NCI-H2107 treated with DMSO at 0.1 percent for 48 hours (cell line): ENCODE data around the gene MLLT6.
"Not testable (repeated sequence)": the region's sequence is repeated elsewhere in the genome, so short reads cannot be mapped to it uniquely, and the experiment has no call there.

Experiments
- DNase-seq: peaks from one replicate; lab custom pipeline; 2025; ENCODE audit not compliant: unreplicated experiment; lab: John Stamatoyannopoulos, UW

Gene MLLT6

GRCh38 chr17:38725066-38725465 is 20.0 kb downstream of the MLLT6 start:
- DNase-seq = no peak

DNA sequence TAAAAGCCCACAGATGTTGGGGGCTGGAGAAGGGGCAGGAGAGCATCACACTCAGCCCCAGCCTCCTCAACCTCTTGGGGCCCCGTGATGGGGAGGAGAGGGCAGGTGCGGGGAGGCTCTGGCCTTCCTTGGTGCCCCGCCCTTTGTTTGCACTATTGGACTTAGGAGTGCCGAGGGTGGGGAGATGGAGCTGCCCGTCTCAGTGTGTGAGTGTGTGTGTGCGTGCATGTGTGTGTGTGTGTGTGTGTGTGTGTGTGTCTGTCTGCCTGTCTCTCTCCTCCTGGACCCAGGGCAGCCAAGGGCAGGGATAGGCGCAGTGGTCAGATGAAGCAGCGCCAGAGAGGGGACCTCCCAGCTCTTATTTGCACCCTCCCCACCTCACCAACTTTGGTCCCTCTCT is 21.1 kb downstream of the MLLT6 start:
- DNase-seq = not testable (repeated sequence)

GRCh38 chr17:38727736-38728135 is 22.7 kb downstream of the MLLT6 start:
- no peak for DNase-seq

DNA sequence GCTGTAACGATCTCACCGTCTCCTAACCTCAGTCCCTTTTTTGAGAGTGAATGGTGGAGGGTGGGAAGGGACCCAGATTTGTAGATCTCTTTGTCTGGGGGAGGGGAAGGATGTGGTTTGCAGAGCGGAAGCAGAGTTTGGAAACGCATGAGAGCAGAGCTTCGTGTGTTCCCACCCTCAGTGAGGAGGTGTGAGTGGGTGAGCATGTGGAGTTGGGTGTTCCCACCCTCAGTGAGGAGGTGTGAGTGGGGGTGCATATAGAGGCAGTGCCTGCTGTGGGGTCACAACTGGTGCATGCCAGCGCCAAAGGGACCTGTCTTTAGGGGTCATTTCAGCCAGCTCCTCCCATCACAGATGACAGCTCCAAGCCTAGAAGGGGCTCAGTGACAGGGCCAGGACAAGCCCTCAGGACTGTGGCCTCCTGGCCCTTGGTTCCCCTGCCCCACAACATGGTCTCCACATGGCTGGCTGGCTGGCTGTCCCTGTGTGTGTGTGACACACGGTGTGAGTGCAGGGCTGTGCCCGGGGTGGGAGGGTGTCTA is 23.3 kb downstream of the MLLT6 start:
- DNase-seq = no peak

DNA sequence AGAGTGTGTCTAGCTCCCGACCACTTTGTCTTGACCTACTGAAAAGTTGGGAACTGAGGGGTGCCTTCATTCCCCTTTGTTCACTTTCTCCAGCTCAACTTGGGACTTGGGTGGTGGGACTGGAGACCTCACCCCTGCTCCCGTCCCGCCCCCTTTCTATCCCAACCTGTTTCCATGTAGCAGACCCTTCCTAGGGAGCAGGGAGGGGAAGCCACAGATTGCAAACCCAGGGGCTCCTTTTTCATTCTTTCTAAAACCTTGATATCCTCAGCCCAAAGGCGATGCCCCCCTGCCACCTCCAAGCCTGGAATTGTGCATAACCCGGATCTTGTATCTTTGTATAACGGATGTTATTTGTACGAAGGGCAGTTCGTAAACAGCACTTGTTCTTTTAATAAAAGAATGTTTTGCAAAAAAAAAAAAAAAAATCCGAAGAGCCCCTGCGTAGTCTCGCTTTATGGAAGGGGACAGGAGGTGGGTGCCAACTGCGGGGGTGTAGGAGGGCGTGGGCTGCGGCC is 24.4 kb downstream of the MLLT6 start:
- DNase-seq = no peak

DNA sequence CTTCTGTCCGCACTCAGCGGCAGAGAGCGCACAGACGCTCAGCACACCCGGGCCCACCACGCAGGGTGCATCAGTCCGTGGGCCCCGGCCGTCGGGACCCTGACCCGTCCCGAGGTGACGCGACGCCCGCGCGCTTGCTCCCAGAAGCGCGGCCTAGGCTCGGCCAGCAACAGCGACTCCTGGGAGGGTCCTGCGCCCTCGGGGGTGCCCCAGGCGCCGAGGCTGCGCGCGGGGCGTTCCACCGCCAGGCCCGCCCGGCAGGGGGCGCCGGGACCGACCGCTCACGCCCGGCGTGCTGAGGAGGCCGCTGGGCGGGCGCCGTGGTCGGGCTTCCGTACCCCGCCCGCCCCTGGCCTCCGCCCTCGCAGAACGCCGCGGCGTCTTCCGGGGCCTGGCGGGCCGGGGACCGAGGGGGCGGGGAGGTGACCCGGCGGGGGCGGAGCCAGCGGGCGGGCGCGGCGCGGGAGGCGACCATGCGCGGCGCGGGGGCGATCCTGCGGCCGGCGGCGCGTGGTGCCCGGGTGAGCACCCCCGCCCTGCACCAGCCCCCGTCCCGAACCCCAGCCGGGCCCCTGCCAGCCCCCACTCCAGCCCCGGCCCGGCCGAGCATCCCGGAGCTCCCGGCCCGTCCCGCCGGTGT is 24.9 kb downstream of the MLLT6 start, which contains the start of gene CISD3:
Gene CISD3, plus strand, starts transcription at position 456 of the 640 bp plus-strand sequence. Its CDS starts 18 bp downstream, at position 474.
- peak; percentile 31 for DNase-seq

DNA sequence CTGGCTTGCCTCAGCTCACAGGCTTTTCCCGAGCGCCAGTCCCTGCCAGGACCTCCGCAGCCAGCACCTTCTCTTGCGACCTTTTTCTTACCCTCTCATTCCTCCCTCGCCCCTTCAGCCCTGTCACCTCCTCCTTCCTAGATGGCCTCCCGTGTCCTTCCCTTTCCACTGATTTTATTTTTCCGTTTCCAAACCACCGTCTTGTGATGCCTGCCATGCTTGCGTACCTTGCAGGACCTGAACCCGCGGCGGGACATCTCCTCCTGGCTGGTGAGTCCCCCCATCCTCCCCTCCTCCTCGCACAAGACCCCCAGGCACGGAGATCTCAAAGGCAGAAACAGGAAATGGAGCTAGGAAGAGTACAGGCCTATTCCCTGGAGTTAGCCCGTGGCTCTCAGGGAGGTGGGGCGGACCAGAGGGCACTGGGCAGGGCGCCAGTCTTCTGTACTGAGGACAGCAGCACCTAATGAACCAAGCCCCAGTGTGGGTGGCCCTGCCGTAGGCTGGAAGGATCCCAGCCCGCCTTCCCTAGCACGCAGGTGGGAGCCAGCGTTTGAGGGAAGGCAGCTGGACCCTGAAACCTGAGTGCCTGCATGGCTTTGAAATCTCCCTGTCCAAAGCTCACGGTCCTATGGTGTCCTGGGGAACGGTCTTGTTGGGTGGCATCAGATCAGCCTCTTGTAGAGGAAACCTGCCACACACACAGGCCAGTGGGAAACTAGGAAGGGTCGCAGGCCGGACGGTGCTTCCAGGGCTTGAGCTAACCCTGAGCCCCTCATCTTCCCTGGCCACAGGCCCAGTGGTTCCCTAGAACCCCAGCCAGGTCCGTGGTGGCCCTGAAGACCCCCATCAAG is 25.7 kb downstream of the MLLT6 start:
- DNase-seq = no peak

DNA sequence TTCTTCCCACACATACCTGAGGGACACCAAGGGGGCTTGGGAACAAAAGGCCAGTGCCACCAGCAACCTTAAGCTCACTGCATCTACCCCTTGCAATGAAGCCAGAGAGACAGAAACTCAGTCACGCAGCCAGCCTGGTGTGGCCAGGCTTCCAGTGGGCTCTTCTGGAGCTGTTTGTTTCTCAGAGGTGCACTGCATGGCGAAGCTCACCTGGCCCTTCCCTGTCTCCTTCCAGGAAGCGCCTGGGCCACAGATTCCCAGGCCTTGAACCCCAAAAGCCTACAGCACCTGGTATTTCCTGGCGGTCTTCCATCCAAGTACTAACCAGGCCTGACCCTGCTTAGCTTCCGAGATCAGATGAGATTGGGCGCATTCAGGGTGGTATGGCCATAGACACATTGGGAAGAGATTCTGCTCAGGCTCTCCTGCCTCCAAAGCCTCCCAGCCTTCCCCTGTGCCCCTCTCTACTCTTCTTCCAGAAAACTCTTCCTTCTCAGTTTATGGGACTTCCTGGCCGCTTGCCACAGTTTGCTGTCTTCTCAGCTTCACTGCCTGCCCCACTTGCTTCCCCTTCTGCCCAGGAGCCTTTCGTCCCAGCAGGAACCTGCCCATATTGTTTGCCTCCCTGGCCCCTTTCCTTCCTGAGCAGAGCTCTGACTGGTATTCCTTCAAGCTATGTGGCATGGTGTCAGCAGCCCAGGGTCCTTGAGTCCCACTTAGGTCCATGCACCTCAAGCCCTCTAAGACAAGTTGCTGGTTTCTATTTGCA is 26.6 kb downstream of the MLLT6 start:
- DNase-seq = no peak

GRCh38 chr17:38732376-38733281 is 27.6 kb downstream of the MLLT6 start:
- DNase-seq = no peak

DNA sequence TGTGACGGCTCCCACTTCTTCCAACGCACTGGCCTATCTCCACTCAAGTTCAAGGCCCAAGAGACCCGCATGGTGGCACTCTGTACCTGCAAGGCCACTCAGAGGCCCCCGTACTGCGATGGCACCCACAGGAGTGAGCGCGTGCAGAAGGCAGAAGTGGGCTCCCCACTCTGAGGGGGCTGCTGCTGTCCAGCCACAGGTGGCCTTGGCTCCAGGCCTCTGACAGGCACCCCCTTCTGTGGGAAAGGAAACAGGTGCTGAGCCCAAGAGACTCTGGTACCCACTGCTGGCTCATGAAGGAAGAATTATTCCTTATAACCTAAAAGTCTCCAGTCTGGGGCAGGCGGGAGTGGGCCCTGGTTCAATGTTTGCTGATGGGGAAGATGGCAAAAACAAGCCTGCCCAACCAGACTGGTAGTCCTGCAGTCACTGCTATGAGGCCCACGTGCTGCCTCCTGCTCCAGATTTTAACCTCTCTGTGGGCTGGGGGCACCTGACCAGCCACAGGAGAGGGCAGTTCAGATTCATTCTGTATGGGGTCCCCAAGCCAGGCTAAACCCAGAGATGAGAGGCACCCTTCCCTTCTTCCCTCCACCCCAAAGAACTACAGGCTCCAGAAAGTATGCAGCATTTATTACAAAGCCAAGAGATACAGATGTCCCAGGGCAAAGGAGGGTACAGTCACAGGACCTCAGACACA is 28.4 kb downstream of the MLLT6 start:
- no peak for DNase-seq

GRCh38 chr17:38733982-38734973 is 29.2 kb downstream of the MLLT6 start:
- DNase-seq = no peak

DNA sequence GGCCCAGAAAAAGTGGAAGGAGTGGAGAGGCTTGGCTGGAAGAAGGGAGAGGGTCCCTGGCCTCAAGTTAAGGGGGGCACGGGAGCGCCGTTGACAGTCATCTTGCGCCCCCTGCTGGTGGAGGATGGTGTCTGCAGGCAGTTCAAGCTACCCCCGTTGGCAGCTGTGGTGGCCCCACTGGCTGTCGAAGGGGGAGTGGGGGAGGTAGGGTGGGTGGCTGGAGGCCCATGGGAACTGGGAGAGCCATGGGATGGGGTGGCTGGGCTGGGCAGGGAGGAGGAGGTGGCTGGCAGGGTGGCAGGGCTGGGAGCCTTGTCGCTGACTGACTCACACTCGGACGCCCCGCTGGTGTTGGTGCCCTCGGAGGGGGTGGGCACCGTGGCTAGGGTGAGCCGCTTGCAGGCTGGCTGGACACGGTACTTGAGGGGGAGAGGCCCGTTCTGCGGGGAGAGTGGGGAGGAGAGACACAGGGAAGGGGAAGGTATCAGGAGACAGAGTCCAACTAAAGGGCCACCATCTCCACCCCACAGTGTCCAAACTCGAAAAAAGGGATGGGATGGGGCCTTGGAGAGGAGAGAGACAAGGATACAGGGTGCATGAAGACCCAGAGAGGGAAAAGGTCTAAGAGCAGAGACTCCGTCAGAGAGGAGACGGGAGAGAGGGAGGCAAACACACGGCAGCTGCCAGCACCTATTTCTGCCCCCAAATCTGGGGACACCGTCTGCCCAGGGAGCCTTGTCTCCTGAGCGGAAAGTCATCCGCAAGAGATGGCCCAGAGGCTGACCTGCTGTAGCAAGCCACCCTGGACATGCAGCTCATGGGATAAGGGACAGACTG is 30.3 kb downstream of the MLLT6 start:
- DNase-seq = no peak

- DNase-seq = no peak
These were observed 33.1 kb downstream of the MLLT6 start for GRCh38 chr17:38738007-38738662.

GRCh38 chr17:38738686-38739085 is 33.6 kb downstream of the MLLT6 start:
- no peak for DNase-seq

DNA sequence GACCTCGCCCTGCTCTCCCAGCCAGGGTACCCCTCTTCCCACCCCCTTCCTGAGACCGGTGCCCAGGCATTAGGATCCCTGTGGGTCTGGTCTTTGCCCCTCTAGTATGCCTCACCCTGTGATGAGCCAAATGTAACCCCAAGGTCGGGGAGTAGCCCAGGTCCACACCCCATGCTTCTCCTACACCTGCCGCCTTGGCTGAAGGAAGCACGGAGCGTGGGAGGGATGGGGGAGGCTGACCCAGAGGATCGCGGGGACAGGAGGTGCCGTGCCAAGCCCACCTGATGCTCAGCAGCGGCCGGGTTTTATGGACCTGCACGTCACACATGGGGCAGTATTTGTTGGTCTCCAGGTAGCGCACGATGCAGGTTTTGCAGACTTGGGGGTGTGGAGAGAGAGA is 34.2 kb downstream of the MLLT6 start:
- DNase-seq = no peak

DNA sequence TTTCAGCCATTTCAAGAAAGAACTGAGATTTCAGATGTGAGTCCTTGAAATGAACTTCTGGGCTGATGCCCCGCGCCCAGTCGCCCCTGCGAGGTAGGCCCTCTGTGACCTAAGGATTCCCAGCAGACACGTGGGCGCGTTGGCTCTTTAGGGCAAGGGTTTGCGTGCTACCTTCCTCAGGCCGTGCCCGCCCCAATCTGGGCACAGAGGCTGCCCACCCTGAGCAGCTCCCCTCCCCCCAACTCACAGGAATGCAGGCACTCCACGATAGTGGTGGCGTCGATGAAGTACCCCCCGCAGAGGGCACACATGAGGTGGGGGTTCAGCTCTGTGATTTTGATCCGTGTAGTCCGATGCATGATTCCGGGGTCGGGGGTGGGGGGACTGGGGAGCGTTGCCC is 35.0 kb downstream of the MLLT6 start:
- DNase-seq = no peak

- no peak for DNase-seq
These were observed 35.7 kb downstream of the MLLT6 start for GRCh38 chr17:38740806-38741205.
